HepG2 (cell line): ENCODE data around the gene TXNL4A. TPM values are rescaled to one million over a fixed set of nuclear protein-coding genes. Genes with fewer than 3 reads are reported as not detected.

ENCODE experiments used
- ARNTL ChIP-seq: sonication (generic); formaldehyde crosslinking; IDR thresholded peaks from 2 replicates; pipeline ENCODE4 v1.4.0; 2020; ENCODE audit warnings: mild to moderate bottlenecking, missing genetic modification reagents
- ATF7-NPFF ChIP-seq: sonication (generic); formaldehyde crosslinking; IDR thresholded peaks from 2 replicates; pipeline ENCODE4 v1.8.1; 2023; ENCODE audit warnings: mild to moderate bottlenecking, low read depth, missing genetic modification reagents, moderate library complexity
- CHCHD3 ChIP-seq: sonication (generic); formaldehyde crosslinking; IDR thresholded peaks from 2 replicates; pipeline ENCODE4 v1.8.0; 2022; ENCODE audit warnings: mild to moderate bottlenecking, missing genetic modification reagents, moderate library complexity
- GZF1 ChIP-seq: sonication (generic); formaldehyde crosslinking; IDR thresholded peaks from 2 replicates; pipeline ENCODE4 v1.5.1; 2020; ENCODE audit warnings: mild to moderate bottlenecking, missing genetic modification reagents
- HHEX ChIP-seq: IDR thresholded peaks from 2 replicates; pipeline ENCODE4 v1.6.1; 2016; ENCODE audit warnings: control low read depth
- MEIS1 ChIP-seq: sonication (generic); formaldehyde crosslinking; IDR thresholded peaks from 2 replicates; pipeline ENCODE4 v1.9.0; 2021; ENCODE audit warnings: mild to moderate bottlenecking, missing genetic modification reagents, moderate library complexity, borderline replicate concordance
- NFYB ChIP-seq: sonication (generic); formaldehyde crosslinking; IDR thresholded peaks from 2 replicates; pipeline ENCODE4 v1.4.0; 2020; ENCODE audit warnings: missing genetic modification reagents
- SMC3 ChIP-seq: IDR thresholded peaks from 2 replicates; pipeline ENCODE4 v1.6.1; 2011; ENCODE audit warnings: low read length, improper control_type of control experiment
- SNAPC2 ChIP-seq: sonication (generic); formaldehyde crosslinking; IDR thresholded peaks from 2 replicates; pipeline ENCODE4 v1.8.1; 2022; ENCODE audit warnings: mild to moderate bottlenecking, missing genetic modification reagents
- SP1 ChIP-seq, 2 experiments: fragments of 450-650 bp in 1 of 2; sonication (generic) in 1 of 2; formaldehyde crosslinking in 1 of 2; IDR thresholded peaks; 2 replicates each; pipeline versions ENCODE4 v1.4.0 to v1.6.1; 2016 to 2020; ENCODE audit warnings: missing genetic modification reagents in 1 of 2
- SP5 ChIP-seq: IDR thresholded peaks from 2 replicates; pipeline ENCODE4 v1.6.1; 2016; ENCODE audit warnings: low read depth, borderline replicate concordance
- ZNF510 ChIP-seq: sonication (generic); formaldehyde crosslinking; IDR thresholded peaks from 2 replicates; pipeline ENCODE4 v1.4.0; 2020; ENCODE audit warnings: low read depth, mild to moderate bottlenecking, missing genetic modification reagents
- ZNF75D ChIP-seq: sonication (generic); formaldehyde crosslinking; IDR thresholded peaks from 2 replicates; pipeline ENCODE4 v1.8.1; 2023; ENCODE audit warnings: missing genetic modification reagents, mild to moderate bottlenecking, borderline replicate concordance
- ZNF777 ChIP-seq: sonication (generic); formaldehyde crosslinking; IDR thresholded peaks from 2 replicates; pipeline ENCODE4 v1.4.0; 2020; ENCODE audit warnings: missing genetic modification reagents
- polyA plus RNA-seq, 8 experiments: library from polyadenylated mRNA; depleted of rRNA in 3 of 8; stranded (reverse) in 7 of 8; unstranded in 1 of 8; fragments of >200 nt; fragmentation: Illumina TruSeq in 4 of 8; extraction: Trizol in 4 of 8; gene quantifications; 2 replicates each; pipeline versions ENCODE4 v1.2.1 to v1.2.3, GENCODE V29; 2011 to 2016; ENCODE audit warnings: low read depth in 4 of 8, missing spikeins in 1 of 8, mixed read lengths in 1 of 8; ENCODE audit not compliant: insufficient read depth in 1 of 8
- total RNA-seq, 5 experiments: library from RNA; depleted of rRNA; stranded (reverse); fragments of >200 nt; fragmentation: Illumina TruSeq; extraction: Trizol; gene quantifications; 2 replicates each; pipeline ENCODE4 v1.2.3, GENCODE V29; 2016; ENCODE audit warnings: low read depth in 1 of 5
- TF ChIP-seq, protein P1 (sequence below): sonication (generic); formaldehyde crosslinking; IDR thresholded peaks from 2 replicates; pipeline ENCODE4 v1.4.0; 2020; ENCODE audit warnings: missing genetic modification reagents
- TF ChIP-seq, protein P2 (sequence below), 2 experiments: sonication (generic) in 1 of 2; formaldehyde crosslinking in 1 of 2; IDR thresholded peaks; 2 replicates each; pipeline versions ENCODE4 v1.4.0 to v1.6.1; 2016 to 2020; ENCODE audit warnings: borderline replicate concordance in 1 of 2, low read depth in 1 of 2, mild to moderate bottlenecking in 1 of 2, missing genetic modification reagents in 1 of 2
- TF ChIP-seq, protein P3 (sequence below): IDR thresholded peaks from 2 replicates; pipeline ENCODE4 v1.6.1; 2016; ENCODE audit warnings: control low read depth
- TF ChIP-seq, protein P4 (sequence below): sonication (generic); formaldehyde crosslinking; IDR thresholded peaks from 2 replicates; pipeline ENCODE4 v1.5.0; 2020; ENCODE audit warnings: mild to moderate bottlenecking, missing genetic modification reagents, borderline replicate concordance

The TXNL4A gene
- total and polyA plus RNA-seq, 2 of the 13 experiments (the other 11 are each of a cell fraction or from before 2014, with no cell fraction given): 172 to 202 TPM

DNA sequence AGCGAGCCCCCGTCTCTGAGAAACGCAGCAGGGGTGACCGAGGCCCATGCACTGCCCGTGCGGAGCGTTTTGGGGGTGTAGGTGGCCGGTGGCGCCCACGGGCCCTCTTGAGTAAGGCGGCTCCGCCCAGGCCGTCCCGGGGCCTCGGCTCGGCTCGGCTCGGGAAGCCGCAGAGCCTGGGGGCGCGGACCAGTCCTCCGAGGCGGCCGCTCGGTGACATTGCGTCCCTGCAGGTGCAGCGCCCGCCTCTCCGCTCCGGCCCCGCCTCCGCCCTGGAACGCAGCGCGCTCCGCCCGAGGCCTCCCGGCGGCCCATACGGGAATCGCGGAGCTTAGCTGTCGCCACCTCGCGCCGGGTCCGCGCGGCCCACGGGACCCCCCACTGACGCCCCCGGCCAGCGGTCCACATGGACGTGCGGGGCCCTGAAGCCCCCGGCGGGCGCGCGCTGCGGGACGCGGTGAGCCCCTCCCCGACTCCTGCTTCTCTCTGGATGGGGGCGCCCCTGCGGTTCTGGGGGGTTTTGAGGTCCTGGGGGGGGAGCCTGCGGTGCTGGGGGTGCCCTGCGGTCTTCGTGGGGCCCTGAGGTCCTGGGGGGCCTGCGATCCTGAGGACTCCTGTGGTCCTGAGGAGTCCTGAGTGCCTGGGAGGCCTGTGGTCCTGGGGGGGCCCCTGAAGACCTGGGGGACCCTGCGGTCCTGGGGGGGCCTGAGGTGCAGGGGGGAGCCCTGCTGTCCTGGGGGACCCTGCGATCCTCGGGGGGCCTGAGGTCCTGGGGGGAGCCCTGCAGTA is 23.8 kb downstream of the TXNL4A start, which contains the start of gene HSBP1L1 (continued):
- TF ChIP-seq, protein P1, sequence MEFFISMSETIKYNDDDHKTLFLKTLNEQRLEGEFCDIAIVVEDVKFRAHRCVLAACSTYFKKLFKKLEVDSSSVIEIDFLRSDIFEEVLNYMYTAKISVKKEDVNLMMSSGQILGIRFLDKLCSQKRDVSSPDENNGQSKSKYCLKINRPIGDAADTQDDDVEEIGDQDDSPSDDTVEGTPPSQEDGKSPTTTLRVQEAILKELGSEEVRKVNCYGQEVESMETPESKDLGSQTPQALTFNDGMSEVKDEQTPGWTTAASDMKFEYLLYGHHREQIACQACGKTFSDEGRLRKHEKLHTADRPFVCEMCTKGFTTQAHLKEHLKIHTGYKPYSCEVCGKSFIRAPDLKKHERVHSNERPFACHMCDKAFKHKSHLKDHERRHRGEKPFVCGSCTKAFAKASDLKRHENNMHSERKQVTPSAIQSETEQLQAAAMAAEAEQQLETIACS: peak; percentile 71
- TF ChIP-seq, protein P2, sequence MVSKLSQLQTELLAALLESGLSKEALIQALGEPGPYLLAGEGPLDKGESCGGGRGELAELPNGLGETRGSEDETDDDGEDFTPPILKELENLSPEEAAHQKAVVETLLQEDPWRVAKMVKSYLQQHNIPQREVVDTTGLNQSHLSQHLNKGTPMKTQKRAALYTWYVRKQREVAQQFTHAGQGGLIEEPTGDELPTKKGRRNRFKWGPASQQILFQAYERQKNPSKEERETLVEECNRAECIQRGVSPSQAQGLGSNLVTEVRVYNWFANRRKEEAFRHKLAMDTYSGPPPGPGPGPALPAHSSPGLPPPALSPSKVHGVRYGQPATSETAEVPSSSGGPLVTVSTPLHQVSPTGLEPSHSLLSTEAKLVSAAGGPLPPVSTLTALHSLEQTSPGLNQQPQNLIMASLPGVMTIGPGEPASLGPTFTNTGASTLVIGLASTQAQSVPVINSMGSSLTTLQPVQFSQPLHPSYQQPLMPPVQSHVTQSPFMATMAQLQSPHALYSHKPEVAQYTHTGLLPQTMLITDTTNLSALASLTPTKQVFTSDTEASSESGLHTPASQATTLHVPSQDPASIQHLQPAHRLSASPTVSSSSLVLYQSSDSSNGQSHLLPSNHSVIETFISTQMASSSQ (IDR thresholded peaks at IDR 0.05; ENCODE audit: low read depth): no peak
- TF ChIP-seq, protein P2 (CRISPR knock-in tag; IDR thresholded peaks at IDR 0.05; ENCODE audit: borderline replicate concordance): peak; percentile 29; the same call in 1 of the 2 replicates
- TF ChIP-seq NFYB (no peak), HHEX (CRISPR knock-in tag) (no peak), ATF7-NPFF (CRISPR knock-in tag) (peak; percentile 59; the same call in 1 of the 2 replicates), ZNF510 (CRISPR knock-in tag) (0 out of 2 replicates have a peak, but pooled peaks have one; percentile 29), SNAPC2 (CRISPR knock-in tag) (no peak), ZNF75D (CRISPR knock-in tag) (no peak), SP5 (0 out of 2 replicates have a peak, but pooled peaks have one; percentile 42), ZNF777 (CRISPR knock-in tag) (peak; percentile 62), GZF1 (CRISPR knock-in tag) (no peak), SMC3 (no peak), MEIS1 (CRISPR knock-in tag) (peak; percentile 82), CHCHD3 (CRISPR knock-in tag) (peak; percentile 63; the same call in 1 of the 2 replicates), ARNTL (CRISPR knock-in tag) (peak; percentile 52; the same call in 1 of the 2 replicates), SP1 (IDR thresholded peaks at IDR 0.05) (no peak), SP1 (CRISPR knock-in tag; IDR thresholded peaks at IDR 0.05) (peak; percentile 51)
- TF ChIP-seq, protein P3, sequence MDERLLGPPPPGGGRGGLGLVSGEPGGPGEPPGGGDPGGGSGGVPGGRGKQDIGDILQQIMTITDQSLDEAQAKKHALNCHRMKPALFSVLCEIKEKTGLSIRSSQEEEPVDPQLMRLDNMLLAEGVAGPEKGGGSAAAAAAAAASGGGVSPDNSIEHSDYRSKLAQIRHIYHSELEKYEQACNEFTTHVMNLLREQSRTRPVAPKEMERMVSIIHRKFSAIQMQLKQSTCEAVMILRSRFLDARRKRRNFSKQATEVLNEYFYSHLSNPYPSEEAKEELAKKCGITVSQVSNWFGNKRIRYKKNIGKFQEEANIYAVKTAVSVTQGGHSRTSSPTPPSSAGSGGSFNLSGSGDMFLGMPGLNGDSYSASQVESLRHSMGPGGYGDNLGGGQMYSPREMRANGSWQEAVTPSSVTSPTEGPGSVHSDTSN (CRISPR knock-in tag): no peak
- TF ChIP-seq, protein P4, sequence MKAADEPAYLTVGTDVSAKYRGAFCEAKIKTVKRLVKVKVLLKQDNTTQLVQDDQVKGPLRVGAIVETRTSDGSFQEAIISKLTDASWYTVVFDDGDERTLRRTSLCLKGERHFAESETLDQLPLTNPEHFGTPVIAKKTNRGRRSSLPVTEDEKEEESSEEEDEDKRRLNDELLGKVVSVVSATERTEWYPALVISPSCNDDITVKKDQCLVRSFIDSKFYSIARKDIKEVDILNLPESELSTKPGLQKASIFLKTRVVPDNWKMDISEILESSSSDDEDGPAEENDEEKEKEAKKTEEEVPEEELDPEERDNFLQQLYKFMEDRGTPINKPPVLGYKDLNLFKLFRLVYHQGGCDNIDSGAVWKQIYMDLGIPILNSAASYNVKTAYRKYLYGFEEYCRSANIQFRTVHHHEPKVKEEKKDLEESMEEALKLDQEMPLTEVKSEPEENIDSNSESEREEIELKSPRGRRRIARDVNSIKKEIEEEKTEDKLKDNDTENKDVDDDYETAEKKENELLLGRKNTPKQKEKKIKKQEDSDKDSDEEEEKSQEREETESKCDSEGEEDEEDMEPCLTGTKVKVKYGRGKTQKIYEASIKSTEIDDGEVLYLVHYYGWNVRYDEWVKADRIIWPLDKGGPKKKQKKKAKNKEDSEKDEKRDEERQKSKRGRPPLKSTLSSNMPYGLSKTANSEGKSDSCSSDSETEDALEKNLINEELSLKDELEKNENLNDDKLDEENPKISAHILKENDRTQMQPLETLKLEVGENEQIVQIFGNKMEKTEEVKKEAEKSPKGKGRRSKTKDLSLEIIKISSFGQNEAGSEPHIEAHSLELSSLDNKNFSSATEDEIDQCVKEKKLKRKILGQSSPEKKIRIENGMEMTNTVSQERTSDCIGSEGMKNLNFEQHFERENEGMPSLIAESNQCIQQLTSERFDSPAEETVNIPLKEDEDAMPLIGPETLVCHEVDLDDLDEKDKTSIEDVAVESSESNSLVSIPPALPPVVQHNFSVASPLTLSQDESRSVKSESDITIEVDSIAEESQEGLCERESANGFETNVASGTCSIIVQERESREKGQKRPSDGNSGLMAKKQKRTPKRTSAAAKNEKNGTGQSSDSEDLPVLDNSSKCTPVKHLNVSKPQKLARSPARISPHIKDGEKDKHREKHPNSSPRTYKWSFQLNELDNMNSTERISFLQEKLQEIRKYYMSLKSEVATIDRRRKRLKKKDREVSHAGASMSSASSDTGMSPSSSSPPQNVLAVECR (CRISPR knock-in tag): peak; percentile 81; the same call in 1 of the 2 replicates
